GM23338 (cell line): ENCODE data around the gene CPNE1. TPM values are rescaled to one million over a fixed set of nuclear protein-coding genes. Genes with fewer than 3 reads are reported as not detected.

Experiments used
- ATAC-seq: fragments of 200-7000 bp; cut with Tn5 transposase; 3 replicates; pipeline ENCODE4 v1.9.1; 2020
- DNase-seq: peaks from one replicate; pipeline ENCODE4 v3.0.0-alpha.2; 2015; ENCODE audit warnings: low spot score
- H2AFZ ChIP-seq: fragments of 200-600 bp; sonication (generic); 2 replicates; pipeline ENCODE4 v1.8.0; 2016; ENCODE audit warnings: antibody characterized with exemption, mild to moderate bottlenecking, moderate library complexity
- H3F3A ChIP-seq: fragments of 200-600 bp; sonication (generic); replicated peaks from 2 replicates; pipeline ENCODE4 v1.8.0; 2017; ENCODE audit warnings: antibody characterized with exemption, mixed run types, low read depth
- H3K27ac ChIP-seq: fragments of 200-600 bp; sonication (generic); 2 replicates; pipeline ENCODE4 v1.6.1; 2016; ENCODE audit warnings: low read depth
- H3K27me3 ChIP-seq: fragments of 200-600 bp; sonication (generic); 2 replicates; pipeline ENCODE4 v1.8.0; 2016; ENCODE audit warnings: mild to moderate bottlenecking, mixed run types, moderate library complexity; ENCODE audit not compliant: insufficient read depth
- H3K36me3 ChIP-seq: fragments of 200-600 bp; sonication (generic); 2 replicates; pipeline ENCODE4 v1.8.0; 2016; ENCODE audit warnings: mild to moderate bottlenecking; ENCODE audit not compliant: insufficient read depth
- H3K4me1 ChIP-seq: fragments of 200-600 bp; sonication (generic); 2 replicates; pipeline ENCODE4 v1.8.0; 2016; ENCODE audit warnings: mild to moderate bottlenecking, moderate library complexity; ENCODE audit not compliant: insufficient read depth
- H3K4me2 ChIP-seq: fragments of 200-600 bp; sonication (generic); 2 replicates; pipeline ENCODE4 v1.7.1; 2017; ENCODE audit warnings: mixed run types
- H3K4me3 ChIP-seq: fragments of 200-600 bp; sonication (generic); 2 replicates; pipeline ENCODE4 v1.6.1; 2016; ENCODE audit warnings: mixed run types
- H3K79me2 ChIP-seq: fragments of 200-600 bp; sonication (generic); replicated peaks from 2 replicates; pipeline ENCODE4 v1.8.0; 2017; ENCODE audit warnings: mild to moderate bottlenecking; ENCODE audit not compliant: insufficient read depth
- H3K9me2 ChIP-seq: fragments of 200-600 bp; sonication (generic); 2 replicates; pipeline ENCODE4 v1.8.0; 2017; ENCODE audit not compliant: insufficient read depth
- H4K20me1 ChIP-seq: fragments of 200-600 bp; sonication (generic); replicated peaks from 2 replicates; pipeline ENCODE4 v1.8.0; 2017; ENCODE audit warnings: mild to moderate bottlenecking; ENCODE audit not compliant: insufficient read depth
- H3K27ac Mint-ChIP-seq: 2 replicates; pipeline ENCODE4 v1.8.0; 2020; ENCODE audit warnings: inconsistent platforms, mild to moderate bottlenecking, moderate library complexity, mixed read lengths
- H3K27me3 Mint-ChIP-seq: 3 replicates; pipeline ENCODE4 v1.8.0; 2022; ENCODE audit warnings: low read depth, mild to moderate bottlenecking, moderate library complexity, mixed read lengths, inconsistent platforms; ENCODE audit not compliant: insufficient read depth, poor library complexity
- H3K36me3 Mint-ChIP-seq: 3 replicates; pipeline ENCODE4 v1.8.0; 2021; ENCODE audit warnings: low read depth, mild to moderate bottlenecking, inconsistent platforms, moderate library complexity, mixed read lengths
- H3K4me1 Mint-ChIP-seq: 3 replicates; pipeline ENCODE4 v1.8.0; 2020; ENCODE audit warnings: mild to moderate bottlenecking, inconsistent platforms, mixed read lengths
- H3K4me3 Mint-ChIP-seq: 3 replicates; pipeline ENCODE4 v1.8.0; 2021; ENCODE audit warnings: moderate library complexity, mild to moderate bottlenecking, inconsistent platforms, mixed read lengths
- H3K9me3 Mint-ChIP-seq: 3 replicates; pipeline ENCODE4 v1.8.0; 2020; ENCODE audit warnings: moderate library complexity, mild to moderate bottlenecking, inconsistent platforms, mixed read lengths
- CREB1 ChIP-seq: fragments of 250-450 bp; sonication (Bioruptor Pico); IDR thresholded peaks from 2 replicates; pipeline ENCODE4 v1.5.0; 2020; ENCODE audit warnings: low read depth, mild to moderate bottlenecking, moderate library complexity
- EZH2 ChIP-seq: fragments of 200-600 bp; sonication (generic); IDR thresholded peaks from one replicate; pipeline ENCODE4 v1.8.0; 2017; ENCODE audit warnings: antibody characterized with exemption, mild to moderate bottlenecking, low read depth; ENCODE audit not compliant: unreplicated experiment
- EZH2phosphoT487 ChIP-seq: fragments of 200-600 bp; sonication (generic); IDR thresholded peaks from one replicate; pipeline ENCODE4 v1.8.1; 2018; ENCODE audit warnings: antibody characterized with exemption; ENCODE audit not compliant: unreplicated experiment
- NANOG ChIP-seq: IDR thresholded peaks from 2 replicates; pipeline ENCODE4 v1.6.1; 2016; ENCODE audit warnings: antibody characterized with exemption, borderline replicate concordance
- POLR2AphosphoS5 ChIP-seq: IDR thresholded peaks from 2 replicates; pipeline ENCODE4 v1.6.1; 2016; ENCODE audit warnings: antibody characterized with exemption, low read depth
- STAT1 ChIP-seq: IDR thresholded peaks from one replicate; pipeline ENCODE4 v1.6.1; 2016; ENCODE audit warnings: antibody characterized with exemption; ENCODE audit not compliant: unreplicated experiment
- ZNF114 ChIP-seq: fragments of 250-450 bp; sonication (Bioruptor Pico); IDR thresholded peaks from 2 replicates; pipeline ENCODE4 v1.5.0; 2020; ENCODE audit warnings: mild to moderate bottlenecking, moderate library complexity
- ZNF331 ChIP-seq: fragments of 250-450 bp; sonication (Bioruptor Pico); IDR thresholded peaks from 2 replicates; pipeline ENCODE4 v1.5.0; 2020; ENCODE audit warnings: low read depth, mild to moderate bottlenecking, moderate library complexity
- ZNF462 ChIP-seq: fragments of 250-450 bp; sonication (Bioruptor Pico); IDR thresholded peaks from 2 replicates; pipeline ENCODE4 v1.5.0; 2020; ENCODE audit warnings: mild to moderate bottlenecking, moderate library complexity
- polyA plus RNA-seq: library from polyadenylated mRNA; unstranded; fragments of >200 nt; fragmentation: Nextera tagmentation; extraction: Ambion mirVana; gene quantifications from 2 replicates; pipeline ENCODE4 v1.2.1, GENCODE V29; 2016
- total RNA-seq: library from RNA; depleted of rRNA; stranded (reverse); fragments of >200 nt; shearing (Covaris generic); gene quantifications from 2 replicates; pipeline ENCODE4 v1.2.3, GENCODE V29; 2014
- TF ChIP-seq, protein P1 (sequence below): IDR thresholded peaks from 2 replicates; pipeline ENCODE4 v1.6.1; 2016; ENCODE audit warnings: antibody characterized with exemption
- TF ChIP-seq, protein P2 (sequence below), 2 experiments: fragments of 200-600 bp in 1 of 2; sonication (generic) in 1 of 2; conservative IDR thresholded peaks; 2 replicates each; pipeline versions ENCODE4 v1.5.1 to v1.6.1; 2016 to 2017; ENCODE audit warnings: antibody characterized with exemption in 2 of 2, low read depth in 2 of 2, mild to moderate bottlenecking in 2 of 2, moderate library complexity in 1 of 2

The CPNE1 gene
- total and polyA plus RNA-seq, 2 experiments from 2014 or later: 189 to 196 TPM

GRCh38 chr20:35595901-35596300 lies 68.8 kb downstream of the CPNE1 start:
- H3K4me1 ChIP-seq: no peaks in the 10 kb centered on the region
- H3K27ac ChIP-seq: no peak overlapping the region
- no peaks in the 10 kb centered on the region for H3F3A ChIP-seq
- H4K20me1 ChIP-seq: no peaks in the 10 kb centered on the region
- H3K27ac Mint-ChIP-seq: no peak overlapping the region
- H3K36me3 ChIP-seq: no peaks in the 10 kb centered on the region
- peaks cover 23% of the 10 kb centered on the region for H3K27me3 Mint-ChIP-seq
- no peaks in the 10 kb centered on the region; the same call in 2 of the 3 replicates for H3K36me3 Mint-ChIP-seq
- TF ChIP-seq, protein P1, sequence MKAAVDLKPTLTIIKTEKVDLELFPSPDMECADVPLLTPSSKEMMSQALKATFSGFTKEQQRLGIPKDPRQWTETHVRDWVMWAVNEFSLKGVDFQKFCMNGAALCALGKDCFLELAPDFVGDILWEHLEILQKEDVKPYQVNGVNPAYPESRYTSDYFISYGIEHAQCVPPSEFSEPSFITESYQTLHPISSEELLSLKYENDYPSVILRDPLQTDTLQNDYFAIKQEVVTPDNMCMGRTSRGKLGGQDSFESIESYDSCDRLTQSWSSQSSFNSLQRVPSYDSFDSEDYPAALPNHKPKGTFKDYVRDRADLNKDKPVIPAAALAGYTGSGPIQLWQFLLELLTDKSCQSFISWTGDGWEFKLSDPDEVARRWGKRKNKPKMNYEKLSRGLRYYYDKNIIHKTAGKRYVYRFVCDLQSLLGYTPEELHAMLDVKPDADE: no peak
- no peak for TF ChIP-seq NANOG
- no peak for TF ChIP-seq EZH2
- no peak for TF ChIP-seq POLR2AphosphoS5
- no peak for TF ChIP-seq CREB1
- no peak for TF ChIP-seq ZNF331 (CRISPR knock-in tag)
- TF ChIP-seq, protein P2, sequence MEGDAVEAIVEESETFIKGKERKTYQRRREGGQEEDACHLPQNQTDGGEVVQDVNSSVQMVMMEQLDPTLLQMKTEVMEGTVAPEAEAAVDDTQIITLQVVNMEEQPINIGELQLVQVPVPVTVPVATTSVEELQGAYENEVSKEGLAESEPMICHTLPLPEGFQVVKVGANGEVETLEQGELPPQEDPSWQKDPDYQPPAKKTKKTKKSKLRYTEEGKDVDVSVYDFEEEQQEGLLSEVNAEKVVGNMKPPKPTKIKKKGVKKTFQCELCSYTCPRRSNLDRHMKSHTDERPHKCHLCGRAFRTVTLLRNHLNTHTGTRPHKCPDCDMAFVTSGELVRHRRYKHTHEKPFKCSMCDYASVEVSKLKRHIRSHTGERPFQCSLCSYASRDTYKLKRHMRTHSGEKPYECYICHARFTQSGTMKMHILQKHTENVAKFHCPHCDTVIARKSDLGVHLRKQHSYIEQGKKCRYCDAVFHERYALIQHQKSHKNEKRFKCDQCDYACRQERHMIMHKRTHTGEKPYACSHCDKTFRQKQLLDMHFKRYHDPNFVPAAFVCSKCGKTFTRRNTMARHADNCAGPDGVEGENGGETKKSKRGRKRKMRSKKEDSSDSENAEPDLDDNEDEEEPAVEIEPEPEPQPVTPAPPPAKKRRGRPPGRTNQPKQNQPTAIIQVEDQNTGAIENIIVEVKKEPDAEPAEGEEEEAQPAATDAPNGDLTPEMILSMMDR (conservative IDR thresholded peaks at IDR 0.05; ENCODE audit: low read depth in 2 of 2): no peak
- no peak for TF ChIP-seq EZH2phosphoT487
- H3K79me2 ChIP-seq: no peaks in the 10 kb centered on the region
- no peaks in the 10 kb centered on the region for H3K9me2 ChIP-seq
- H3K4me2 ChIP-seq: no peak overlapping the region
- no peaks in the 10 kb centered on the region for H3K9me3 Mint-ChIP-seq
- H3K4me3 Mint-ChIP-seq: no peak overlapping the region
- H3K4me3 ChIP-seq: no peak overlapping the region
- H2AFZ ChIP-seq: no peak overlapping the region
- H3K4me1 Mint-ChIP-seq: peaks cover 14% of the 10 kb centered on the region
- peaks cover 14% of the 10 kb centered on the region for H3K27me3 ChIP-seq
- DNase-seq: no peak
- no peak for ATAC-seq

DNA sequence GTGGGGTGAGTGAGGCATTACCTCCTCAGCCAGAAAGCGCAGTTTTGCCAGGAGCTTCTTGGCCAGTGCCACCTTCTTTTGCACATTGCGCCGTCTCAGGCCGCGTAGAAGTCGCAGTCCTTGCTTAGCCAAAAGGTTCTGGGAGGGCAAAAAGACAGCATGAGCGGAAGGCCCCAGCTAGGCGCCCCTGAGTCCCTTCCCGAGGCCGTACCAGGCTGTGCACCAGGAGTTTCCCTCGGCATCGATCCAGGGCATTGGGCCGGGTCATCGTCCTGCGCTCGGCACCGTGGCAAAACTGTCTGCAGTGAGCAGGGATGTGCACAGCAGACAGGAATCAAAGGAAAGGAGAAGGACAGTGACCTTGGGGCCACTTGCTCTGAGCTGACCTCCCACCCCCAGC lies 69.2 kb downstream of the CPNE1 start:
- no peak overlapping the region for H3K27ac Mint-ChIP-seq
- no peak overlapping the region for H2AFZ ChIP-seq
- peaks cover 12% of the 10 kb centered on the region for H3K4me1 Mint-ChIP-seq
- H3K36me3 ChIP-seq: no peaks in the 10 kb centered on the region
- H3K4me3 Mint-ChIP-seq: no peak overlapping the region
- H3K4me1 ChIP-seq: no peaks in the 10 kb centered on the region
- no peak for DNase-seq
- no peak for ATAC-seq
- H4K20me1 ChIP-seq: no peaks in the 10 kb centered on the region
- peaks cover 10% of the 10 kb centered on the region for H3K27me3 ChIP-seq
- H3K27ac ChIP-seq: no peak overlapping the region
- peaks cover 19% of the 10 kb centered on the region for H3K27me3 Mint-ChIP-seq
- no peaks in the 10 kb centered on the region for H3K79me2 ChIP-seq
- no peak overlapping the region for H3K4me3 ChIP-seq
- no peaks in the 10 kb centered on the region; the same call in 2 of the 3 replicates for H3K36me3 Mint-ChIP-seq
- no peaks in the 10 kb centered on the region for H3F3A ChIP-seq
- no peaks in the 10 kb centered on the region for H3K9me2 ChIP-seq
- H3K4me2 ChIP-seq: no peak overlapping the region
- H3K9me3 Mint-ChIP-seq: no peaks in the 10 kb centered on the region
- no peak for TF ChIP-seq EZH2phosphoT487
- TF ChIP-seq EZH2: no peak
- no peak for TF ChIP-seq ZNF114 (CRISPR knock-in tag)
- TF ChIP-seq, protein P1: no peak
- TF ChIP-seq ZNF462 (CRISPR knock-in tag): no peak
- TF ChIP-seq STAT1: no peak
- no peak for TF ChIP-seq CREB1
- no peak for TF ChIP-seq ZNF331 (CRISPR knock-in tag)
